Activated B cell treated with CpG ODN at 0.5 μM for 24 hours (primary cell): ENCODE results near the gene SHISA9. TPM values are rescaled to one million over a fixed set of nuclear protein-coding genes. Genes with fewer than 3 reads are reported as not detected.

ENCODE experiments used
- ATAC-seq: fragments of 200-7000 bp; cut with Tn5 transposase; one replicate; pipeline ENCODE4 v1.10.0; 2021; ENCODE audit warnings: low read depth, mild to moderate bottlenecking, moderate library complexity
- CTCF ChIA-PET: fragments of 350-600 bp; sonication (Branson Sonifier 250); formaldehyde crosslinking; loops from one replicate; lab custom pipeline; 2021; ENCODE audit warnings: antibody characterized with exemption; lab: Charles Lee
- POLR2A ChIA-PET: fragments of 350-600 bp; sonication (Branson Sonifier 250); formaldehyde crosslinking; loops from one replicate; lab custom pipeline; 2021; ENCODE audit warnings: antibody characterized with exemption; lab: Charles Lee
- DNase-seq: peaks from one replicate; pipeline ENCODE4 v3.0.0; 2022
- H3K27ac Mint-ChIP-seq: one replicate; pipeline ENCODE4 v1.8.0; 2020; ENCODE audit warnings: mixed read lengths
- H3K27me3 Mint-ChIP-seq: one replicate; pipeline ENCODE4 v1.8.0; 2021; ENCODE audit warnings: mixed read lengths
- H3K36me3 Mint-ChIP-seq: one replicate; pipeline ENCODE4 v1.8.0; 2021; ENCODE audit warnings: low read depth, mixed read lengths
- H3K4me1 Mint-ChIP-seq: one replicate; pipeline ENCODE4 v1.8.0; 2021; ENCODE audit warnings: mixed read lengths
- H3K4me3 Mint-ChIP-seq: one replicate; pipeline ENCODE4 v1.8.0; 2020; ENCODE audit warnings: mild to moderate bottlenecking, mixed read lengths
- H3K9me3 Mint-ChIP-seq: one replicate; pipeline ENCODE4 v1.8.0; 2020; ENCODE audit warnings: mixed read lengths
- intact Hi-C: fragments of 100-400 bp; cut with micrococcal nuclease; formaldehyde crosslinking; loops from one replicate; pipeline ENCODE4 v1.15.1; 2024
- total RNA-seq: library from RNA; stranded (reverse); gene quantifications from 2 replicates; pipeline ENCODE4 v1.2.3, GENCODE V29; 2022
- TF ChIP-seq, protein P1 (sequence below): fragments of 200-600 bp; IDR thresholded peaks from one replicate; pipeline ENCODE4 v1.8.0; 2022; ENCODE audit warnings: antibody characterized with exemption, mild to moderate bottlenecking

Gene SHISA9
- total RNA-seq, 1 donor from 2014 or later, result 0.07 TPM

DNA sequence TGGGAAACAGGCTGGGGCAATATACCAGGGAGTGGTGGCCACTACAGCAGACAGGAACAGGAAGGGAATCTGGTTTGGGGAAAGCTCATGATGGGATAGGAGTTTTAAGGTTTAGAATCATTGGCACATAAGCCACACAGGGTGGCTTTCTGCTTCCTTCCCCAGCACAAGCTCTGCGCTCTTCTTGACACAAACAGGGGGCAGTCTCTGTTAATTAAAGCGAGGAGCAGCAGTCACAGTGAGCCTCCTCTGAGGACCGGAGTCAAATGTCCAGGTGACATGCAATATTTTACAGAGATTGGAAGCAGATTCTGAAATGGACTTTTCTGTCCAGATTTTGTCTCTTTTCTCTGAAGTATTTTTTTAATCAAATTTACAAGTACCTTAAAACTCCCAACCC is 2.8 kb upstream of the SHISA9 start:
- Mint-ChIP-seq H3K27me3 (peaks cover 44% of the 10 kb centered on the region), H3K9me3 (no peaks in the 10 kb centered on the region), H3K36me3 (no peaks in the 10 kb centered on the region), H3K4me3 (no peak overlapping the region), H3K27ac (no peak overlapping the region), H3K4me1 (peaks cover 8% of the 10 kb centered on the region)
- intact Hi-C loops, result no loop called here
- ChIA-PET POLR2A (no interaction called here), CTCF (no interaction called here)
- no peak for ATAC-seq
- no peak for DNase-seq
- TF ChIP-seq, protein P1, sequence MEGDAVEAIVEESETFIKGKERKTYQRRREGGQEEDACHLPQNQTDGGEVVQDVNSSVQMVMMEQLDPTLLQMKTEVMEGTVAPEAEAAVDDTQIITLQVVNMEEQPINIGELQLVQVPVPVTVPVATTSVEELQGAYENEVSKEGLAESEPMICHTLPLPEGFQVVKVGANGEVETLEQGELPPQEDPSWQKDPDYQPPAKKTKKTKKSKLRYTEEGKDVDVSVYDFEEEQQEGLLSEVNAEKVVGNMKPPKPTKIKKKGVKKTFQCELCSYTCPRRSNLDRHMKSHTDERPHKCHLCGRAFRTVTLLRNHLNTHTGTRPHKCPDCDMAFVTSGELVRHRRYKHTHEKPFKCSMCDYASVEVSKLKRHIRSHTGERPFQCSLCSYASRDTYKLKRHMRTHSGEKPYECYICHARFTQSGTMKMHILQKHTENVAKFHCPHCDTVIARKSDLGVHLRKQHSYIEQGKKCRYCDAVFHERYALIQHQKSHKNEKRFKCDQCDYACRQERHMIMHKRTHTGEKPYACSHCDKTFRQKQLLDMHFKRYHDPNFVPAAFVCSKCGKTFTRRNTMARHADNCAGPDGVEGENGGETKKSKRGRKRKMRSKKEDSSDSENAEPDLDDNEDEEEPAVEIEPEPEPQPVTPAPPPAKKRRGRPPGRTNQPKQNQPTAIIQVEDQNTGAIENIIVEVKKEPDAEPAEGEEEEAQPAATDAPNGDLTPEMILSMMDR, result no peak

DNA sequence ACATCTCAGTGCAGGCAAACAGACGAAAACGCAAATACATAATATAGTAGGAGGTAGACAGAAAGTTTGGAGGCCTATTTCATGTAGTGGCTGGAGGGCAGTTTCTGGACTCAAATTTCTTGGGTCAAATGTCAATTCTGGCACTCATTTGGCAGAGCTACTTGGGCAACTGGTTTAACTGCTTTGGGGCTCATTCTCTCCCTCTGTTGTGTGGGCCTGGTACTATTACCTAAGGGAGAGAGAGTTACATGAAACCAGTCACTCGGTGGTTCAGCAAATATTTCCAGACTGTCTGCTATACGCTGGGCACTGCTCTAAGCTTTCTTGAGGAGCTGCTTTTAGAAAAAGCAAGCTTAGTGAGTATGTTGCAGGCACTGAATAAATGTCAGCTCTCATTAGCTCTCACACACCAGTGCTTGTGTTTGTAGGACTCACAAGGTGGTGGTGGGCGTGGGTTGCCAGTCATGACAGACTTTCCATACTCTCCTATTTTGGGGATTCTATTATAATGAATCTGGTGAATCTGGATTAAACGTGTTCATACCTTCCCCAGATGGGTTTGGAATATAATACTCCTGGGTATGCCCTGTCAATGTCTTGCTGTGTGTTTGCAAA is 1.8 kb upstream of the SHISA9 start:
- Mint-ChIP-seq H3K36me3 (no peaks in the 10 kb centered on the region), H3K4me3 (no peak overlapping the region), H3K4me1 (peaks cover 10% of the 10 kb centered on the region), H3K9me3 (no peaks in the 10 kb centered on the region), H3K27me3 (peaks cover 50% of the 10 kb centered on the region), H3K27ac (no peak overlapping the region)
- ChIA-PET POLR2A (no interaction called here), CTCF (no interaction called here)
- TF ChIP-seq, protein P1, result no peak
- no peak for ATAC-seq
- intact Hi-C loops, result no loop called here
- DNase-seq, result no peak

DNA sequence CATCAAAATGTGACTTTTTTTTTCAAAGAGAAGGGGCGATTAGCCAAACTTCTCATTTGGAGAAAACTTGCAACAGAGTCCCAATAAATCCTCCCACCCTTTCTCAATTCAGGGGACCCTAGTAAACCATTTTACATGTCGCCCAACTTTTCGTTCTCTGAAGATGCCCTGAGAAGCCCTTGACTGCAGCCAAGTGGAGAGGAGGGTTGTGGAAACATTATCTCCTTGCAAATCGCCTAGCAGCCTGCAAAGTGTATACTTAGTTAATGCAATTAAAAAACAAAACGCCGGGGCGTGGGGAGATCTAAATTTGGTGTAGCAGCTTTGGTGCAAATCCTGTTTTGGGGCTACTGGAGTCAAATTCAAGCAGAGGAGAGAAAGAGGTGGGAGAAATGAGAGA is 1.2 kb upstream of the SHISA9 start:
- no peaks in the 10 kb centered on the region for H3K9me3 Mint-ChIP-seq
- H3K4me1 Mint-ChIP-seq, result peaks cover 10% of the 10 kb centered on the region
- H3K27me3 Mint-ChIP-seq, result peaks cover 53% of the 10 kb centered on the region
- no peak overlapping the region for H3K27ac Mint-ChIP-seq
- POLR2A ChIA-PET, result no interaction called here
- CTCF ChIA-PET, result no interaction called here
- no peaks in the 10 kb centered on the region for H3K36me3 Mint-ChIP-seq
- TF ChIP-seq, protein P1, result no peak
- no peak overlapping the region for H3K4me3 Mint-ChIP-seq
- intact Hi-C loops, result no loop called here
- DNase-seq, result no peak
- no peak for ATAC-seq

DNA sequence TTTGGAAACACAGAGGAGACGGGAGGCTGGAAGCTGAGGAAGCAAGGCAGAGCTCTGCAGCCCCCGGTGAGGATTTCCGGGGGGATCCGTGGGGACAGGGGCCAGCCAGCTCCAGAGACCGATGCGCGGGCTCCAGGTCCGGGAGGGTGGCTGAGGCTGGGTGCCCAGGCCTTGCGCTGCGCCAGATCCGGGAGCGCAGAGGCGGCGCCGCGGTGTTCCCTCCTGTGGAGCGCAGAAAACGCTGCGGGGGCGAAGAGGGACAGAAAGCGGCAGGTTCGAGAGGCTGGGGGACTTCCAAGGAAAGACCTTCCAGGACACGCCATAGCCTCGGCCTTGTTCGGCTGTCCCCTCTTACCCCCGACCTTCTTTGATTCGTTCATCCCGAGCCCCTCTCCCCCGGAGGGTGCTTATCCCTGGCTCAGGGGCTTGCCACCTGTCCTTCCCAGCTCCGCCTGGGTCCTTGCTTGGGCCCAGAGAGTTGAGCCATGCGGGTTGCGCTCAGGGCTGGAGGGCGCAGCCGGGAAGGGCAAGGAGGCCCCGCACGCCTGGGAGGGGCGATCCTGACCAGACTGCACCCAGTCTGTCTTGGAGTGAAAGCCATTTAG is 697 bp upstream of the SHISA9 start:
- ATAC-seq (no peak), DNase-seq (no peak)
- H3K27ac Mint-ChIP-seq, result no peak overlapping the region
- ChIA-PET CTCF (no interaction called here), POLR2A (no interaction called here)
- no peak overlapping the region for H3K4me3 Mint-ChIP-seq
- TF ChIP-seq, protein P1, result no peak
- no peaks in the 10 kb centered on the region for H3K36me3 Mint-ChIP-seq
- intact Hi-C loops, result no loop called here
- no peaks in the 10 kb centered on the region for H3K9me3 Mint-ChIP-seq
- H3K27me3 Mint-ChIP-seq, result peaks cover 56% of the 10 kb centered on the region
- H3K4me1 Mint-ChIP-seq, result peaks cover 10% of the 10 kb centered on the region

DNA sequence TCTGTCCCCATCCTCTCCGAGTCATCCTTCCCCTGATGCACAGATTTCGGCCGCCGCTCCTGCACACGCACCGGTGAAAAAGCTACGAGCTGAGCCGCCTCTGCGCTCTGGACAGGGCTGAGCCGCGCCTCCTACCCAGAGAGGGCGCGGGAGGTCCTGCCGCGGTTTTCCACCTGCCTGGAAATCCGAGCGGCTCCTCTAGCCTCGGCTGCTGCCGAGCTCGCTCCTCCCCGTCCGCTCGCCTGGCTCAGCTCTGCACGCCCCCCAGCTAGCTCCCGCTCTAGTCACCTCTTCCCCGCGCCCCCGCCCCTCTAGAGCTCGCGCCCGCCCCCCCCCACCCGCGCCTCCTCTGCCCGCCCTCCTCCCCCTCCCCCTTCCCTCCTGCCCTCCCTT is 198 bp upstream of the SHISA9 start:
- ATAC-seq (no peak), DNase-seq (no peak)
- POLR2A ChIA-PET, result no interaction called here
- CTCF ChIA-PET, result no interaction called here
- no peaks in the 10 kb centered on the region for H3K36me3 Mint-ChIP-seq
- TF ChIP-seq, protein P1, result no peak
- no peak overlapping the region for H3K4me3 Mint-ChIP-seq
- peaks cover 10% of the 10 kb centered on the region for H3K4me1 Mint-ChIP-seq
- no peak overlapping the region for H3K27ac Mint-ChIP-seq
- intact Hi-C loops, result no loop called here
- no peaks in the 10 kb centered on the region for H3K9me3 Mint-ChIP-seq
- peaks cover 61% of the 10 kb centered on the region for H3K27me3 Mint-ChIP-seq
